Activated CD4-positive, alpha-beta T cell treated with anti-CD3 and anti-CD28 coated beads, Interleukin-2, amount 50 U/mL, for 16 hours (primary cell): ENCODE data around the gene HYLS1.

Source experiments
- DNase-seq: peaks from one replicate; pipeline ENCODE4 v3.0.0-alpha.2; 2020

HYLS1 gene

DNA sequence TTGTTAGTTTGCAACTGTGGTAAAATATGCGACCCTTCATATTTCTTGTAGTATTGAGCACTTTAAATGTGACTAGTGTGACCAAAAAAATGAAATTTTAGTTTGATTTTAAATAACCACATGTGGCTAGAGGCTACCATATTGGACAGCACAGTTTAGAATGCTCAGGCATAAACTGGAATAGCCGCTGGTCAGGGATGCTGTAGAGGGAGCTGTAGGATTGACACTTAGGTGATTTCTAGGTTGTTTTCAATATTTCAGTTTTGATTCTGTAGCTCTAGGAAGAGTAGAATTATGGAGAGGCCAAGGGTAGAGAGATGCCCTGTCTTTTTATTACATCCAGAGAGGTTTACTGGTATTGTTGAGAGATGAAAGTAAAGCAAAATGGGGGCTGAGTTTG lies 47.6 kb downstream of the HYLS1 start:
- no peak for DNase-seq

DNA sequence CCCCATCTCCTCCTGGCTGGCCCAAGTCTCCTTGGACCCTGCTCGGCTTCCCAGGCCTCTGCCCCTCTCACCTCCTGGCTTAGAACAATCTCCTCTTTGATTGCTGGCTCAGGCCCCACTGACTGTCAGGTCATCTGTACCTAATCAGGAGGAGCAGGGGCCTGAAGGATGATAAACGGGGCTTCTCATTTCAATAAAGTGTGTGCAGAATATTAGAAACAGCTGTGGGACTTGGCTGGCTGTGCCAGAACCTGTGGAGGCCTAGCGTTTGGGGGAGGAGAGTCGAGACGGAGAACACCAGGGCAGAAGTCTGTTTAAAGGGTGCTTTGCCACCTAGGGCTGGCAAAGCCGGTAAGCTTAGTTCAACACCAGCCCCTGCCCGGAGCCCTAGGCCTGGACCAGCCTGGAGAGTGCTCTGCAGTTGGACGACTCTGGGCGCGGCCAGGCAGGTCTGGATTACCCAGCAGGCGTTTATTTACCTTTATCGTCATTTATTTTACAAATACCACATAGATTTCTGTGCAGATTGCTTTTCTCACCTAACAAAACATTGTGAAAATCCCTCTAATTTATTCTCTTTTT lies 48.2 kb downstream of the HYLS1 start:
- DNase-seq: no peak

DNA sequence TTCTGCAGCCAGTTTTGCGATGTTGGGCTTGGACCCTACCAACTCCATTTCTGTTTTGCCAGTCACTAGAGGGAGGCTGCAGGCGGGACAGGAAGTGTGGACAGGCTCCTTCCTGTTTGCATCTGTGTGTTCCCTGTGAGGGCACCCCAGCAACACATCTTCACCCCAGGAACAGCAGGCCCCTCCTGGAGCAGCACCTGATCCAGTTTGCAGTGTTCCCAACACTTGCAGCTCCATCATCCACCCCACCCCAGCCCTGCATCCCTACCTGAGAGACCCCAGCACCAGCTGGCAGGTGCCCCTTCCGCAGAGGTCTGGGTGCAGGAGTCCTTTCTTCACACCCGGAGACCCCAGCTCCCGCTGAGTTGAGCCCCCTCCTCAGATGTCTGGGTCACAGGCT lies 51.0 kb downstream of the HYLS1 start:
- DNase-seq: no peak

DNA sequence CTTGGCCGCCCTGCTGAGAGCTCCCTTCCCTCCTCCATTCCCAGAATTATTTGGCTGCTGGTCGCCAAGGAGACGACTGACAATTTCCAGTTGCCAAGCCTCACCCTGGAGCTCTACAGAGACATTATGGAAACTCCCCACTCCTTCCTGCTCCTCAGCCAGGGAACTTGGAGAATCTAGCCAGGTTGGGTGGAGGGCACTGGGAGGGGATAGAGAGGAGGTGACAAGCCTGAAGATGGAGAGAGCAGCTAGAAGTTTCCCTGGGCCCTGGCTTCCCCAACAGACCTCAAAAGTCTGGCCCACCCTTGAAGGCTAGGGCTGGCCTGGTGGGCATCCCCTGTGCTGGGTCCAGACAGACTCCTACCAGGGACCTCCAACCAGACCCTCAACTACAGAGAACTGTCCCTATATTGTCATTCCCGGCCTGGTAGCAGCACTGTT lies 51.6 kb downstream of the HYLS1 start:
- no peak for DNase-seq

DNA sequence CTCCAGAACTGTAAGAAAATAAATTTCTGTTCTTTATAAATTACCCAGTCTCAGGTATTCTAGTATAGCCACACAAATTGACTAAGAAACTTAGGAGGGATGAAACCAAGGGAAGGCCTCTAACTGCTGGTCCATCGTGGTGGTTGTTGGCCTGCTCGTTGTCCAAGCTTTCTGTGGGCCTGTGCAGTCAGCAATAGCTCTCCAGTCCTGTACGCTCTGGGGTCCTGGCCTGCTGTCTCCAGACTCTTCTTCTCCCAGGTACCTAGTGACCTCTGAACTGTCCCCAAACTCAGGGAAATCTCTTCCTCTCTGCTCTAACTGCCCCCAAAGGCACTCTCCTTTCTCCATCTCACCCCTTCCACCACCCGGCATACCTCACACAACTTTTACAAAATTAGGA lies 52.7 kb downstream of the HYLS1 start:
- no peak for DNase-seq

DNA sequence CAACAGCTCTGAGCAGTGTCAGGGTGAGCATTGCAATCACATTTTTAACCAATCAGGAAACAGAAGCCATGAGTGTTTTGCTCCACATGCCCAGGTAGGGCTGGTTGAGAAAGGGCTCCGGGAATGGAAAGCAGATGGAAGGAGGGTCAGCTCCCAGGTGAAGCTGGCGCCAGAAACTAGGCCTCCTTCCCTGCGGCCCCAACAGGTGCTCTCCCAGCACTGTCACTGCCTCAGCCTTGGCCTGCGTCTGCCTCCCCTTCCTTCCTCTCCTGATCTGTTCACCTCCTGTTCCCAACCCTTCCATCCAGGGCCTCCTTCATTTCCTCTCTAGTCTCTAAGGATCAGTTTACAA lies 53.8 kb downstream of the HYLS1 start:
- no peak for DNase-seq

DNA sequence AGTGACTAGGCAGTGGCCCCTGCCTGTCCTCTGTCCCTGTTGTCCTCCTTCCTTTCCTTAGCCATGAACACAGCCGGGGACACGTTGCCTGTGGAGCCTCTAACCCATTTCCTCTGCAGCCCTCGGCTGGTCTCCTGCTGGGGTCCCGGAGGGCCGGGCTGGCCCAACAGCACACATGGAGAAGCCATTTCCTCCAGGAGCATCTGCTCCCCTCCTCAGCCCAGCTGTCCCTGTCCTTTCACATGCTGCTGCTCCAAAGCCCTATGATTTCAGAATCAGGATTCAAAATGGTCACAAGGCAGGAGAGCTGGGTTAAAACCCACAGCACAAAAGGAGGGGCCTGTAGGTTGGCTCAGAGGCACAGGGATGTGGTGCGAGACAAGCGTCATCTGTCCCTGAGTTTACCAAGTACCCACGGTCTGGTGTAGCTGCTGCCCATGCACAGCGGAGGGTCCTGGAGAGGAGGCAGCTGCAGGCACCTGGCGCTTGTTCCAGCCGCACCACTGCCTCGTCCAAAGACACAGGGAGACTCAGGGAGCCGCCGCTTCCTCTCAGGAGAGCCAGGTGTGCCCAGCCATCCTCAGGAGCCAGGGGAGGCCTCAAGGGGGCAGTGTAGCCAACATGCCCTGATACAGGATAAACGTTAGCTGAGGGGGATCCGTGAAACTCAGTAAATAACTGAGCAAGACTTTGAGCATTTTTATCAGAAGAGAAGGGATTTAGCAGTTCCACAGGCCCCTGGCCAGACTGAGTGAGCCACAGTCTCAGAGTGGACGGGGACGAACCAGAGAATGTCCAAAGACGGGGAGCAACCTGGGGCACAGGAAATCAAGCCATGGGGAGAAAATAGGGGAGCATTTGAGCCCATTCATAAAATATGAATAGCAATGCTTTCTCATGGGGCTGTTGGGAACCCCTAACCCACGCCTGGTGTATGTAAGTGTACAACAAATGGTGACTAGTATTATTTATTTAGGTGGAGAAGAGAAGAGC lies 54.4 kb downstream of the HYLS1 start:
- DNase-seq: peak; percentile 43

DNA sequence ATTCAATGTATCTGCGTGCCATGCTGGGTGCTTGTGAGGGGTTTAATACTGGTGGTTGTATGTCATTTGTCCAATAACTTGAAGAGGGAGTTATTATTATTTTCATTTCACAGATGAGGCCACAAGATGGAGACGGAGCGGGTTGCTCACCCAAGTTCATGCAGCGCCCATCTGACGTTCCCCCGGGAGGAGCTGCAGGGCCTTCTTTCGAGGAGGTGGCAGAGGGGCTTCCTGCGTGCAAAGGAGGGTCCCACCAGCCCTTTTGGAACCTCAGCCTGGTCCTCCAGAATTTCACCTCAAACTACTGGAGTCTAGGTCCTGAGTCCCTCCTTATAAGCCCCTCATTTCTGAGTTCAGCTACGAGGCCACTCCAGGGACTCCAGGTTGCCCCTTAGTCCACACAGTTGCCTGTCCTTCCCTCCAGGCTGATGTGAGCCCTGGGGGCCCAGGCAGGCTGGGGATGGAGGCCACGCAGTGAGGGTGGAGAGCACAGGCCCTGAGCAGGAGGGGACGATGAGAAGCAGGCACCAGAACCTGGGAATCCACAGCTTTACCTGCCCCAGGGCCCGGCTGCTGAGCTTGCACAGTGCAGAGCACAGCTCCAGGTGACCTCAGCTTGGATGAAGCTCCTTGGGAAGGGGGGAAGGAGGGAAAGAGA lies 55.4 kb downstream of the HYLS1 start:
- no peak for DNase-seq

DNA sequence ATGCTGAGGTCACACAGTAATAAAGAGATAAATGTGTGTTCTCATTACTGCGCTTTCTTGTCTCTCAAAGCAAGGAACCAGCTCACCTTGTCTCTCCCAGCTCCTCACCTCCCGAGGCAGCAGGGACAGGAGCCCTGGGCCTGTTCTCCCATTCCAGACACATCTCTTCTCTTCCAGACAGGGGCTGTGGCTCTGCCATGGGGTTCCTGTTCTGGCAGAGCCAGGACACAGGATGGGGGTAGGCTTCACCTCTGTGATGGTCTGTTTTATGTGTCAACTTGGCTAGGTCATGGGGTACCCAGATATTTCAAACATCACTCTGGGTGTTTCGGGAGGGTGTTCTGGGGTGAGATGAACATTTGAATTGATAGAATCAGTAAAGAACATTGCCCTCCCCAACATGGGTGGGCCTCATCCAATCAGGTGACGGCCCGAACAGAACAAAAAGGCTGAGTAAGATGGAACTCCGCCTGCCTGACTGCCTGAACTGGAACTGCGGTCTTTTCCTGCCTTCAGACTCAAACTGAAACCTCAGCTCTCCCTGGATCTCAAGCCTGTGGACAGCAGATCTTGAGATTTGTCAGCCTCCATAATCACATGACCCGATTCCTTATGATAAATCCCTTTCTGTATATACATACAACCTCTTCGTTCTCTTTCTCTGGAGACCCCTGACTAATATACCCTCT lies 56.3 kb downstream of the HYLS1 start:
- DNase-seq: no peak

DNA sequence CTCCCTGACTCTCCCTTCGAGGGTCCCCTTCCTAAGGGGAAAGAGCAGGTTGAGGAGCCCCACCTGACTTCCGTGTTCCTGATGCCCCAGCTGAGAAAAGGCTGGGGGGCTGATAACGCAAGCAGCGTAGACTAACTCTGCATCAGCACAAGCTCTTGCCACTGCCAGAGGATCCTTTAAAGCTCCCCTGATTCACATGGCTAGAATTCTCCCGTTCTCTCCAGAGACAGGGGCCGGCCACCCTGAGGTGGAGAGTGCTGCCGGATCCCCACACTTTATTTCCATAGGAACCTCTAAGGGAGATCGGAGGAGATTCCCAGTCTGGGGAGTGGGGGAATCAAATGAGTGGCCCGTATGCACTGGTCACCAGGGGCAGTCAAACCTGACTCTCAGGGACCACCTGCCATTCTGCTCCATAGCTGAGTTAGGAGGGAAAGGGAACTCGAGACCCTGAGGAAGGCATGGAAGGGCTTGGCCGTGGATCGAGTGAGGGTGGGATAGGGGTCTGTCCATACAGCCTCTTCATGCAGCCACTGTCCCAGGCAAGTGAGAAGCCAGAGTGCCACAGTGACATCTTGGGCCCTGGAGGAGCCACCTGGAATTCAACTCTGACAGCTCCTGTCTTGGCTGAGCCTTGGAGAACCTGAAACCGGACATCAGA lies 57.0 kb downstream of the HYLS1 start:
- no peak for DNase-seq

DNA sequence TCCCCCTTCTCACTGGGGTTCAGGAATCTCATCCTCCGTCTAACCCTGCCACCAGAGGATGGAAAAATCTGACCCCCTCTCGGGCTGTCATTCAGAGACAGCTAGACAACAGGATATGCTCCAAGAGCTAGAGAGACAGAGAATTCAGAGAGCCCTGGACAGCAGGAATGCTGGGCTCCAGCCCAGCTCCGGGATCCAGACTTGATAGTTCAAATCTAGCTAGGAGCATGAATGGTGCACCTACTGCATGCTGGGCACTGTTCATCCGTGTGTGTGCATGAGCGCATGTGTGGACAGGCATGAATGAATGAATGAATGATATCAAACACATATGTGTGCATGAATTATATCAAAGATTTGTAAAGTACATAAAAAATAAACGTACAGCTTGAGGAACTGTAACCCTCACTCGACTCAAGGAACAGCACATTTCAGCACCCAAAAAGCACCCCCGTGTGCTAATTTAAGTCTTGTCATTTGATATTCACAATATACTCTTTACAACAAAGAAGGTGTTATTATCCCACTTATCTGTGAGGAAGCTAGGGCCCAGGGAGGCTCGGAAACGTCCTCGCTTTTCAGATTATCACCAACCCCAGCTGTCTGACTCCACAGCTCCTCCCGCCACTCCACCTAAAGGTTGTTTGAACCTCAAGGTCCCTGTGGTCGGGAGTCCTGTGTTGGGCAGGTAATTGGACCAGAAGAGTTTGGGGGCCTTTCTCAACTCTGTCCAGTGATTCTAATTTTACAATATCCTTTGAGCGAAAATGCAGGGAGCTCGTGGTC lies 57.7 kb downstream of the HYLS1 start:
- DNase-seq: no peak

DNA sequence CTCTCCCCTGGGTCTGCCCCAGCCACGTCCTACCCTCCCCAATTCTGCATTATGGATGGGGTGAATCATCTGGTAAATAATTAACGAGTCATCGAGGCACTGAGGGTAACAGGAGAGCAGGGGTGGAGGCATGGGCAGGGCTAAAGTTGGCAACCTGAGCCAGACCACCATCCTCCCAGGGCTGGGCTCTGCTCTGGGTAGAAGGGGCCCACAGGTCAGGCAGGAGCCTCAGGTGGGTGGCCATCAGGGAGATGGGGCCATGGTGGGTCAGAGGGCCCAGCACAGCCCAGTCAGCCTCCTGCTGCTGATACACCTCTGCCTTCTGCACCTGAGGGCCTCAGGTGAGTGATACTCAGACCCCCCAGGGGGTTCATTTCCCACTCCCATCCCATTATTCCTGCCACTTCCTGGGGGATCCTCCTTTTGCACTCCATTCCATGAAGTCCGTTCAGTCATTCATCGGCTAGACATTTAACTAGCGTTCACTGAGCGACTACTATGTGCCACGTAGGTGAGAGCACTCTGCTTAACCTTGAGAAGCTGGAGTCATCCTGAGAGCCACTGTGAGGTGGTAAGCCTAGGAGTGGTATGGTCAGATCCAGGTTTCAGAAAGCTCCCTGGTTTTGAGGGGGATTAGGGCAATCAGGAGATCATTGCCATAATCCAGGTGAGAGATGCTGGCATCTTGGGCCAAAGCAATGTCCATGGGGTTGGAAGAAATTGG lies 58.5 kb downstream of the HYLS1 start, which contains the start of gene VSIG10L2:
Gene VSIG10L2, plus strand, starts transcription at position 248 of the 724 bp plus-strand sequence. Its CDS starts 12 bp downstream, at position 260.
- DNase-seq: no peak

DNA sequence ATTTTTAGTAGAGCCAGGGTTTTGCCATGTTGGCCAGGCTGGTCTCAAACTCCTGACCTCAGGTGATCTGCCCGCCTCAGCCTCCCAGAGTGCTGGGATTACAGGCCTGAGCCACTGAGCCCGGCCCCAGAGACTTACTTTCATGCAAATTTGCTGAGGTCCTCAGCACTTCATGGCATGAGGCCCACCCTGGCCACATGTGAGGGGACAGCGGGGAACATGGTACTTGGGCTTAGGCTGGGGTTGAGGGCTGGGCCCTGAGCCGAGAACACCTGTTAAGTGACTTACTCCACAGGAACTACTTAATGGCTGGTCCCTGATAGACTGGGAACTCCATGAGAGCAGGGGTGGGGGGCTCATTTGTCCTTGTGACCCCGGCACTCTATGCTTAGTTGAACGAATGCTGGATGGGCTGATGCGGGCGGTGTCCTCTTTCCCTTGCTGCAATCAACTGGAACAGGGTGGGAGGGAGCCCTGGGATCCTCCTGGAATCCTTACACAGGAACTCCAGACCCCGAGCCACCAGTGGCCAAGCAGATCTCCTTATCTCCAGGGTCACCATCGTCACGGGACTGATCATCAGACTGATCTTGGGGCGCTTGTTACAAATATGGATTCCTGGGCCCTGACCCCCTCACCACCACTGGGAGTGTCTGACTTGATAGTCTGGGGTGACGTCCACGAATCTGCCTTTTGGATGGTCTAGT lies 59.4 kb downstream of the HYLS1 start:
- no peak for DNase-seq

DNA sequence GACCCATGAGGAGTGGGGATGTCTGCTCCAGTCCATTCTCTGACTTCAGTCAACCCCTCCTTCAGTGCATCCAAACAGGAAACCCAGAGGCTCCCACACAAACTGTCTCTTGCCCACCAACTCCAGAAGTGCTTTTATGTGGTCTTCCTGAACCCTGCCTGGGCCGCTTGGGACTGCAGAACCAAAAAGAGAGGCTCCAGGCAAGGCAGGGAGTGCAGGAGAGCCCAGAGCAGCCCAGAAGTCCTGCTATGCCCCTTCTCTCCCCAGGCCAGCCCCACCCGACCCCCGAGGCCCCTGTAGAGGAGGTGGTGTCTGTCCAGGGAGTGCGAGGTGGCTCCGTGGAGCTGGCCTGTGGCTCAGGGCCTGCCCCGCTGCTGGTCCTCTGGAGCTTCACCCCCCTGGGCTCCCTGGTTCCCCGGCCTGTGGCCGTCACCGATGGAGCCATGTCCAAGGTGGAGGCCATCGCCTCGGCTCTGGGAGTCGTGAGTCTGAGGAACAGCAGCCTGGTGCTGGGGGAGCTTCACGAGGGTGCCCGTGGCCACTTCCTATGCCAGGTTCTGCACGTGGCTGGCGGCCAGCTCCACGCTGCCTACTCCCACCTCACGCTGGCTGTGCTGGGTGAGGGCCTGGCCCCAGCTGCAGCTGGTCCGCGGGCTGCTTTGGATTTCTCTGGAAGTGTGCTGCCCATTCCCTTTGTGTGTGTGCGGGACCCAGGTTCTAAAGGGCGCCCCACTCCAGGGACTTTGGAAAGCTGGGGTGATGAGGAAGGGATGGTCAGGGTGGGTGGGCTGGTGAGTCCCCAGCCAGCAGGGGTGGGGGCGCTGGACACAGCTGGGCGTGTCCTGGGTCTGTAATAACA lies 60.2 kb downstream of the HYLS1 start:
- no peak for DNase-seq

DNA sequence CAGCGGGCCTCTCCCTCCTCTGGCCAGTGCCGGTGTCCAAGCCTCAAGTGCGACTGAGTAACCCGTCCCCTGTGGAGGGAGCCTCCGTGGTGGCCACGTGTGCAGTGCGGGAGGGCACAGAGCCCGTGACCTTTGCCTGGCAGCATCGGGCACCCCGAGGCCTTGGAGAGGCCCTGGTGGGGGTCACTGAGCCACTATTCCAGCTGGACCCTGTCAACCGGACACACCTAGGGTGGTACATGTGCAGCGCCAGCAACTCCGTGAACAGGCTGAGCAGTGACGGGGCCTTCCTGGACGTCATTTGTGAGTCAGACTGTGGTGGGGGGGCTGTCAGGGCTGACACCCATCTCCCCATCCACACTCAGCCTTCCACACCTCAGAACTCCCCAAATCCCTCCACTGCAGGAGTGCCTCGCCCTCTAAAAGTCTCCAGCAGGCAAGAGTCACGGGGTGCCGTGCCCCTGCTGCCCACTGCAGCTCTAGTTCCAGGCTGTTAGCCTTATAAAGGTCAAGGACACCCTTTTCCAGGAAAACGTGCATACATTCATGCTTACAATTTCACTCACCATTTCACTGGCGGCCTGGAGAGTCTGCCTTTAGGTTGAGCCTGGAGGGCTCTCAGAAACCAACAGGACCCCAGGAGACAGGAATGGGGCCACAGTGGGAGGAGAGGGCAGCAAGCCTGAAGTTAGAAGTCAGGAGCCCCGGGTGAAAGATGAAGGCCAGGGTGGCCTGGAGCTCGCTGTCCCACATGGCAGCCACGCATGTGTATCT lies 61.0 kb downstream of the HYLS1 start:
- DNase-seq: no peak

DNA sequence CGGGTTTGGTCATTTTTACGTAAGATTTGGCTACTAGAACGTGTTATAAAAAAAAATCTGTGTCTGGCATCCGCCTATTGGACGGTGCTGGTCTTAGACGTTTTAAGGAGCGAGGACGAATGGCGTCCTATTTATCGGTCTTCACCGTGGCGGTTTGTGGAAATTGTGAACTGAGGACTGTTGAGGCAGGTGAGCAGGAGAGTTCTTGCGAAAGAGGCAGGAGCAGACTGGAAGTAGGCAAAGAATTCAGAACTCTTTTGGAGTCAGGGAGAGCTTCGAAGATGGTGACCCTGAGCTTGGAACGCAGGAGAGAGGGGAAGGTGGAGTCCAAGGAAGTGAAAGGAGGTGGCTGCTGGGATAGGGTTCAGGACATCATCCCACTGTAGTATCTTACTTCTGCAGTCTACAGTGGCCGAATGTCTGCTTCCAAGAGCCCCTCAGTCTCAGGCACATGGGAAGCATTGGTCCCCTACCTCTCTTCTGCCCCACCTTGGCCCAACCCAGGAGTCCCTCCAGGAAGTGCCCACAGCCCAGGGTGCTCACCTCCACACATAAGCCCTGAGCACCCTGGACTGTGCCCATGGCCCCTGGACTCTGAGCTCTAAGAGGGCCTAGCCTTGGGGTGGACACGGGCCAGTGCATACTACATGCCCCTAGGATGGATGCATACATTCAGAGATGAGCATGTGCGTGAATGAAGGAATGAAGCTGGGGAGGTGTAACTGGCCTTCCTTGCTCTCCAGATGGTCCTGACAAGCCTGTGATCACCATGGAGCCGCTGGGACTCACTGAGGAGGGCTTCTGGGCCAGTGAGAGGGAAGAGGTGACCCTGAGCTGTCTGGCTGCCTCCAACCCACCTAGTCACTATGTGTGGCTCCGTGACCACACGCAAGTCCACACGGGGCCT lies 62.1 kb downstream of the HYLS1 start:
- no peak for DNase-seq

DNA sequence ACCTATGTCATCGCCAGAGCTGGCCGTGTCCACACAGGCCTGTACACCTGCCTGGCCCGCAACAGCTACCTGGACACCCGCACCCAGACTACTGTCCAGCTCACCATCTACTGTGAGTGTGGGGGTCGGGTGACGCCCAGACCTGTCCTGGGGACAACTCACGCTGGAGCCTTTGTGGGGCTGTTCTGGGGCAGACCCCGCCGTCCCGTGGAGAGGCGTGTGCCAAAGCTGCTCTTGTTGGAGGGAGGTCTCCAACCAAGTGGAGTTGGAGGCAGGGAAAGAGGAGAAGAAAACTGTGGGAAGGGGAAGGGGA lies 62.7 kb downstream of the HYLS1 start:
- DNase-seq: no peak
